Right cardiac atrium (tissue), 5 donors: ENCODE results near the gene METTL8. TPM values are rescaled to one million over a fixed set of nuclear protein-coding genes. Genes with fewer than 3 reads are reported as not detected.
"Not testable (repeated sequence)": the region's sequence is repeated elsewhere in the genome, so short reads cannot be mapped to it uniquely, and the experiment has no call there.

ENCODE experiments used
- ATAC-seq, 2 donors: fragments of 200-7000 bp; cut with Tn5 transposase; one replicate each; pipeline versions ENCODE4 v1.8.0 to v1.9.1; 2020; ENCODE audit warnings: moderate library complexity in 2 of 2, mild to moderate bottlenecking in 1 of 2
- DNase-seq, 3 donors: peaks; one replicate each; pipeline ENCODE4 v3.0.0-alpha.2; 2020
- H3K27ac ChIP-seq: one replicate; pipeline ENCODE4 v1.5.1; 2013; ENCODE audit warnings: mild to moderate bottlenecking, low read length, control low read depth, moderate library complexity
- H3K27me3 ChIP-seq: one replicate; pipeline ENCODE4 v1.6.1; 2013; ENCODE audit not compliant: control insufficient read depth, insufficient read depth
- H3K4me1 ChIP-seq: one replicate; pipeline ENCODE4 v1.6.1; 2013; ENCODE audit warnings: low read length; ENCODE audit not compliant: control insufficient read depth, insufficient read depth
- H3K4me3 ChIP-seq: one replicate; pipeline ENCODE4 v1.5.1; 2013; ENCODE audit warnings: low read length, control low read depth
- H3K9me3 ChIP-seq: one replicate; pipeline ENCODE4 v1.6.1; 2013; ENCODE audit warnings: low read length; ENCODE audit not compliant: control insufficient read depth
- WGBS: extraction: QIAGEN DNeasy Blood & Tissue Kit; methylation state at CpG from one replicate; pipeline ENCODE4 v1.1.7; 2013; 5-methylcytosine and 5-hydroxymethylcytosine counted together
- intact Hi-C, 4 donors: fragments of 100-400 bp; cut with DNase I; formaldehyde crosslinking; loops; one replicate each; pipeline versions ENCODE4 v1.11.0 to v1.14.0; 2022 to 2023
- polyA plus RNA-seq: library from polyadenylated mRNA; stranded (reverse); fragments of 200-250 nt; gene quantifications from one replicate; pipeline ENCODE4 v1.2.3, GENCODE V29; 2013
- total RNA-seq, 4 donors: library from RNA; stranded (reverse); fragmentation: NEBNext Ultra II Directional; extraction: Animal tissue kit (Norgen Biotek cat#: 25700); gene quantifications; one replicate each; pipeline ENCODE4 v1.2.1, GENCODE V29; 2021
- donor health status: healthy with polysubstance abuse.
- donor health status: DM: no; HTN: yes; CAD: no.
- donor health status: DM: no; HTN: no; CAD: no.
- donor health status: DM: no; HTN: yes; CAD: no; lungs with severe emphysema.
- donor health status: DM: yes; HTN: yes; CAD: no.

METTL8 gene
- total and polyA plus RNA-seq, 5 donors = 5.3 to 16.4 (median 12.8) TPM

DNA sequence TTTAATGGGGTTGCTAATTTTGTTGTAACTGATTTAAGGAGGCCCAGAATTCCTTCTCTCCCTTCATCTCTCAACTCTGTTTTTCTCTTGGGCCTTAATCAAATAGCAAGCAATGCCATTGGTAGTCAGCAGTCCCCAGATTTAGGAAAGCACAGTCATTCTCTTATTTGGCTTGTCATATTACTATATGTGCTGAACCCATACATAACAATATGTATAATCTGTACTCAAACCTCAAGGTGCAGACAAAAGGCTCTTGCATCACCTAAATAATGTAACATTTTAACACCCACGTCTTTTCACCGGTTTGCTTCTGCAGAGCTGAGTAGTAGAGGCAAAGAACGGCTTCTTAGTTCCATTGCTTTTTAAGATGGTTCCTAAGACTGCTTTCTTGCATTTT, 33.4 kb downstream of the METTL8 start:
- ATAC-seq (no peak), DNase-seq (no peak)
- no peak overlapping the region for H3K4me3 ChIP-seq
- intact Hi-C loops = no loop called here
- H3K4me1 ChIP-seq = no peaks in the 10 kb centered on the region
- WGBS = 93% methylated on average over 3 of the region's 3 CpGs
- no peaks in the 10 kb centered on the region for H3K27me3 ChIP-seq
- H3K9me3 ChIP-seq = no peaks in the 10 kb centered on the region
- H3K27ac ChIP-seq = no peak overlapping the region

DNA sequence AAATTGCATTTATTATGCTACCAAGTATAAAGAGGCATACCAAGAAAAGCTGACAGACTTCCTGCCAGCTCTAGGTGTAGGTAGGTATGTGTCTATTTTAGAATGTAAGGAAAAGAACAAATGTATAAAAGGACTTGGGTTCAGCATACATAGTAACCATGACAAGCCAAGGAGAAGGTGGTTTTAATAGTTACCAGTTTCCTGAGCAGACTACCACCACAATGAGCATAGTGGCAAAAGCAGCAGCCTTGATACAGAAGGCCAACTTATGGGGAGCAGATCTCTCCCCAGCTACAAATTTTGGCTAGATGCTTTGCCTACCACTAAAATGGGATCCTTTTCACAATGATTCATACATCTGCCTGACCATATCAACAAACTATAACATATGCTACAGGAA, 34.5 kb downstream of the METTL8 start:
- ATAC-seq (no peak), DNase-seq (no peak)
- Histone ChIP-seq H3K4me1 (no peaks in the 10 kb centered on the region), H3K27me3 (no peaks in the 10 kb centered on the region), H3K9me3 (no peaks in the 10 kb centered on the region), H3K4me3 (no peak overlapping the region), H3K27ac (no peak overlapping the region)
- intact Hi-C loops = no loop called here

DNA sequence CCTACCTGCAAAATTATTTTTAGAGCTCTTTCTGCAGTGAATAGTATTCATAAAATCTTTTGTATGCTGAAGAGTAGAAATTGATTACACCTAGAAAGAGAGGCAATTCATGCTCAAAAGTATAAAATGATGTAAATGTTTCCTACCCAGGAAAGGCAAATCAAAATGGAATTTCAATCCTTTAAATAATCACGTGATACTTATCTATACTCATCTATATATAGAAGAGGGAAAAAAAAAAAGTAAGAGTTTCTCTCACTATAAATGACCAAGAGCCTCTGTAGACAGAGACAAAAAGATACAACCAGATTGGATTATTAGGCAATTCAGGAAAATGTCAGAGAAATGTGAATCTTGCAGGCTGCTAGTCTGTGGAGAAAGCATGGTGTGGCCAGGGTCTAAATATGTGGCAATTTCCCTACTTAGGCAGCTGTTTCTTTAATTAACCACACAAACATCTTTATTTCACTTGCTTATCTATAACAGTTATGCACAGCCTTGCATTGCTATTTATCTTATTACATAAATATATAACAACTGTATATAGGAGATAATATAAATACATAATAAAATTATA, 39.5 kb downstream of the METTL8 start:
- 29% methylated on average over 1 of the region's 1 CpG for WGBS

DNA sequence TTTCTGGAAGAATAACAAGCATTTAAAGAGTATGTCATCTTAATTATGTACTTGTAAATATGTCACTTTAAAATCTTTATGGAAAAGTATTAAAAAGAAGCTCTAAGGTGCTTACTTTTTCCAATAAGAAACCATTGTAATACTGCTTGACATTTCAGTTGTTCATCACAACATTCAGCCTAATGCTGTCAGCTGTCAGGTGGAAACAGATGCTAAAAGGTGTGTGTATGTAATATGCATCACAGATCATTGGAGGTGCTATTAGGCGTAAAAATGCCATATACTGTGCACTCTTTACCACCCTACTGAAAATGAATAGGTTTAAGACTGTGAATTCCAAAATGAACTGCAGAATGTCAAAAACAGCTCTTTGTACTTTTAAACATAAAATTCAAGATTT, 40.3 kb downstream of the METTL8 start:
- no peak overlapping the region for H3K27ac ChIP-seq
- 95% methylated on average over 1 of the region's 1 CpG for WGBS
- H3K27me3 ChIP-seq = no peaks in the 10 kb centered on the region
- ATAC-seq = no peak
- no peak overlapping the region for H3K4me3 ChIP-seq
- intact Hi-C loops = no loop called here
- no peak for DNase-seq
- no peaks in the 10 kb centered on the region for H3K4me1 ChIP-seq
- no peaks in the 10 kb centered on the region for H3K9me3 ChIP-seq

More for the DNA sequence above, 39.5 kb downstream of the METTL8 start:
- Histone ChIP-seq H3K9me3 (no peaks in the 10 kb centered on the region), H3K4me3 (no peak overlapping the region), H3K27me3 (no peaks in the 10 kb centered on the region), H3K27ac (no peak overlapping the region), H3K4me1 (no peaks in the 10 kb centered on the region)
- DNase-seq (no peak), ATAC-seq (no peak)
- intact Hi-C loops = no loop called here

DNA sequence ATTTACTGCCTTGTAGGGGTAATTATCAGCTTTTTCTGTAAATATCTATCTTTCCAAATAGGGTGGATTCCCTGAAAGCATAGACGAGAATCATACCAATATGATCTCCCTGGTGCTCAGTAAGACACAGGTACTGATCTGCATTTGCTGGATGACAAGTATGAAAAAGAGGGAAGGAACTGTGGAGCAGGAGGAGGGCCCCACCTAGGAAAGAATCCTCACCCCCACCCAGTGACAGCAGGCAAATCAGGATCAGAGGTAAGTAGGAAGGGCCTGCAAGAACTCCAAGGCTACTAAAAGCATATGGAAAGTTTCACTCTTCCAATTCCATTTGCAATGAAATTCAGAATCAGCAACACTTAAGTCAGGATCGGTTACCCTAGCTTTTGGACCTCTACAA, 42.3 kb downstream of the METTL8 start:
- H3K4me1 ChIP-seq = no peaks in the 10 kb centered on the region
- intact Hi-C loops = no loop called here
- DNase-seq (no peak), ATAC-seq (no peak)
- no peaks in the 10 kb centered on the region for H3K27me3 ChIP-seq
- 78% methylated on average over 2 of the region's 2 CpGs for WGBS
- H3K27ac ChIP-seq = no peak overlapping the region
- H3K9me3 ChIP-seq = no peaks in the 10 kb centered on the region
- H3K4me3 ChIP-seq = no peak overlapping the region

DNA sequence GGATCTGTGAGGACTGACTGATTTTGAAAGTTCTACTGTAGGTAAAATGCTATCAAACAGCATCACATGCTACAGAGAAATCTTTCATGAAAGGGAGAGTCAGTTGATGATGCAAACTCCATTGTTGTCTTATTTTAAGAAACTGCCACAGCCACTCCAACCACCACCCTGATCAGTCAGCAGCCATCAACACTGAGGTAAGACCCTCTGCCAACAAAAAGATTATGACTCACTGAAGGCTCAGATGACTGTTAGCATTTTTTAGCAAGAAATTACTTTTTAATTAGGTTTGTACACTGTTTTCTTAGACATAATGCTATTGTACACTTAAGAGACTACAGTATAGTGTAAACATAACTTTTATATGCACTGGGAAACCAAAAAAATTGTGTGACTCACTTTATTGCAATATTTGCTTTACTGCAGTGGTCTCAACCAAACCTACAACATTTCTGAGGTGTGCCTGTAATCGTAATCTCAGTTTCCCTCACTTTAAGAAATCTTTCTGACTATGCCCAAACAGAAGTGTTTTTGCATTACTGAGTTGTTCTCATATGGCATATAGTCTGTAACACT, 42.8 kb downstream of the METTL8 start:
- no peak overlapping the region for H3K27ac ChIP-seq
- ATAC-seq (no peak), DNase-seq (no peak)
- no peaks in the 10 kb centered on the region for H3K27me3 ChIP-seq
- no peak overlapping the region for H3K4me3 ChIP-seq
- 94% methylated on average over 1 of the region's 1 CpG for WGBS
- H3K9me3 ChIP-seq = no peaks in the 10 kb centered on the region
- intact Hi-C loops = no loop called here
- no peaks in the 10 kb centered on the region for H3K4me1 ChIP-seq

DNA sequence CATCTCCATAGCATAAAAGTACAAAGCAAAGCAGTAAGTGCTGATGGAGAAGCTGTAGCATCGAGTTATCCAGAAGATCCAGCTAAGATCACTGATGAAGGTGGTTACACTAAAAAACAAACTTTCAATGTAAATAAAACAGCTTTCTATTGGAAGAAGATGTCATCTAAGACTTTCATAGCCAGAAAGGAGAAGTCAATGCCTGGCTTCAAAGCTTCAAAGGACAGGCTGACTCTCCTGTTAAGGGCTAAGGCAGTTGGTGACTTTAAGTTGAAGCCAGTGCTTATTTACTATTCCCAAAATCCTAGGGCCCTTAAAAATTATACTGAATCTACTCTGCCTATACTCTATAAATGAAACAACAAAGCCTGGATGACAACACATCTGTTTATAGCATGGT, 44.0 kb downstream of the METTL8 start:
- Histone ChIP-seq H3K27me3 (no peaks in the 10 kb centered on the region), H3K4me1 (no peaks in the 10 kb centered on the region), H3K27ac (no peak overlapping the region), H3K4me3 (no peak overlapping the region), H3K9me3 (no peaks in the 10 kb centered on the region)
- no peak for ATAC-seq
- DNase-seq = no peak
- intact Hi-C loops = no loop called here
- 95% methylated on average over 1 of the region's 1 CpG for WGBS

DNA sequence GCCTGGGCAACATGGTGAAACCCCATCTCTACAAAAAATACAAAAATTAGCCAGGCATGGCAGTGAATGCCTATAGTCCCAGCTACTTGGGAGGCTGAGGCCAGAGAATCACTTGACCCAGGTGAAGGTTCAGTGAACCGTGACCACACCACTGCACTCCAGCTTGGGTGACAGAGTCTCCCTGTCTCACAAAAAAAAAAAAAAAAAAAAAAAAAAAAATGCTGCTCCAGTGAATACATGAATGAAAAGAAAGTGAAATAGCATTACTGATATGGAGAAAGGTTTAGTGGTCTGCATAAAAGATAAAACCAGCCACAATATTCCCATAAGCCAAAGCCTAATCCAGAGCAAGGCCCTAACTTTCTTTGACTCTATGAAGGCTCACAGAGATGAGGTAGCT, 44.5 kb downstream of the METTL8 start:
- H3K9me3 ChIP-seq = no peaks in the 10 kb centered on the region
- no peaks in the 10 kb centered on the region for H3K4me1 ChIP-seq
- ATAC-seq (no peak), DNase-seq (no peak)
- H3K27ac ChIP-seq = no peak overlapping the region
- intact Hi-C loops = no loop called here
- no peaks in the 10 kb centered on the region for H3K27me3 ChIP-seq
- WGBS = 98% methylated on average over 1 of the region's 1 CpG
- H3K4me3 ChIP-seq = no peak overlapping the region

DNA sequence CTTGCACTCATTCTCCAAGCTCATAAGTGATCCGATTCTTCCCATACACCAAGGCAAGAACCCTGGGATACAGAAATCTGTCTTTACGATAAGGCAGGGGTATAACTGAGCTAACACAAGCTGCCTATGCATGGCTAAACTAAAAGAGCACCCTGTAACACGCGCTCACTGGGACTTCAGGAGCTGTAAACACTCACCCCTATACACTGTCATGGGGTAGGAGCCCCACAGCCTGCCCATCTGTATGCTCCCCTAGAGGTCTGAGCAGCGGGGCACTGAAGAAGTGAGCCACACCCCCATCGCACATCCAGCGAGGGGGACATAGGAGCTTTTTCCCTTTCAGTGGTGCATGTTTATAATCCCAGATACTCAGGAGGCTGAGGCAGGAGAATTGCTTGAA, 46.7 kb downstream of the METTL8 start:
- Histone ChIP-seq H3K4me1 (no peaks in the 10 kb centered on the region), H3K9me3 (no peaks in the 10 kb centered on the region), H3K27ac (no peak overlapping the region), H3K4me3 (no peak overlapping the region), H3K27me3 (no peaks in the 10 kb centered on the region)
- WGBS = 82% methylated on average over 7 of the region's 7 CpGs
- intact Hi-C loops = no loop called here
- no peak for ATAC-seq
- DNase-seq = no peak

DNA sequence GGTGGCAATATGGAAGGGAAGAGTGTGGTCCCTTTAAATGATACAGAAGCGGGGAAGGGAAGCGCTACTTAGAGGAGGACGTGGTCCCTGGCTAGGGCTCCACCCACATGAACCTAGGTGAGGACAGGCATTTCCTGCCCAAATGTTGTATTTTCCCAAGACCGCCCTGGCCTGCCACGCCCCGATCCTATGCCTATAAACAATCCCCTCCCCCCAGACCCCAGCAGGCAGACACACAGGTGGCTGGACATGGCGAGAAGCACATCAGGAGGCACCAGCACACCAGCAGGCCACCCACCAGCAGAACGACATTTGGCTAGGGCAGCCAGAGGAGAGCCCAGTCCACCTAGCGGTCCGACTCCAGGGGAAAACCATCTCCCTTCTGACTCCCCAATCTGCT, 47.2 kb downstream of the METTL8 start:
- DNase-seq (no peak), ATAC-seq (no peak)
- Histone ChIP-seq H3K9me3 (no peaks in the 10 kb centered on the region), H3K27ac (no peak overlapping the region), H3K4me1 (no peaks in the 10 kb centered on the region), H3K27me3 (no peaks in the 10 kb centered on the region), H3K4me3 (no peak overlapping the region)
- intact Hi-C loops = no loop called here
- 86% methylated on average over 10 of the region's 10 CpGs for WGBS

DNA sequence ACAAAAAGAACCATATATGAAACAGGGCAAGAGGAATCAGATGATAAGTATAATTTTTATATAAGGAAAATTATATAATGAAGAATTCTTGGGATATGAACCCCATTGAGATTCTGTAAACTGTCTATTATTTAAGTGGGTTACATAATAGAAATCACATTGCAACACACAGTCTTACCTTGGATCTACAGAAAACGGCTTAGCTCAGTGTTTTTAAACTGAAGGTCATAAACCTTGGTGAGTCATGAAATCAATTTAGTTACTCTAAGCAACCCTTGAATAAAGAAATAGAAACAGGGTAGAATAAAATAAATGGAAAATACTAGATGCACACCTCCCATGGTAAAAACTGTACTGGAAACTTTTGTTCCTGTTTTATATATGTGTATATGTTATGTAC, 50.7 kb downstream of the METTL8 start:
- H3K27ac ChIP-seq = no peak overlapping the region
- ATAC-seq (no peak), DNase-seq (no peak)
- H3K4me3 ChIP-seq = no peak overlapping the region
- no peaks in the 10 kb centered on the region for H3K9me3 ChIP-seq
- H3K4me1 ChIP-seq = no peaks in the 10 kb centered on the region
- H3K27me3 ChIP-seq = no peaks in the 10 kb centered on the region
- 75% methylated on average over 1 of the region's 1 CpG for WGBS
- intact Hi-C loops = no loop called here

DNA sequence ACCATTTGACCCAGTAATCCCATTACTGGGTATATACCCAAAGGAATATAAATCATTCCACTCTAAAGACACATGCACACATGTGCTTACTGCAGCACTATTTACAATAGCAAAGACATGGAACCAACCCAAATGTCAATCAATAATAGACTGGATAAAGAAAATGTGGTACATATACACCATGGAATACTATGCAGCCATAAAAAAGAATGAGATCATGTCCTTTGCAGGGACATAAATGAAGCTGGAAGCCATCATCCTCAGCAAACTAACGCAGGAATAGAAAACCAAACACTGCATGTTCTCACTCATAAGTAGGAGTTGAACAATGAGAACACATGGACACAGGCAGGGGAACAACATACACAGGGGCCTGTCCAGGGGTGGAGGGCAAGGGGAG, 51.6 kb downstream of the METTL8 start:
- DNase-seq, ATAC-seq, H3K9me3 ChIP-seq, intact Hi-C loops, H3K27me3 ChIP-seq, H3K4me1 ChIP-seq, H3K27ac ChIP-seq, H3K4me3 ChIP-seq: not testable (repeated sequence)
- 95% methylated on average over 1 of the region's 1 CpG for WGBS
